NAMALWA (cell line): ENCODE data around the gene IGIP.

ENCODE experiments used
- DNase-seq: peaks from one replicate; pipeline ENCODE4 v3.0.0-alpha.2; 2015; ENCODE audit warnings: low spot score

Gene IGIP

DNA sequence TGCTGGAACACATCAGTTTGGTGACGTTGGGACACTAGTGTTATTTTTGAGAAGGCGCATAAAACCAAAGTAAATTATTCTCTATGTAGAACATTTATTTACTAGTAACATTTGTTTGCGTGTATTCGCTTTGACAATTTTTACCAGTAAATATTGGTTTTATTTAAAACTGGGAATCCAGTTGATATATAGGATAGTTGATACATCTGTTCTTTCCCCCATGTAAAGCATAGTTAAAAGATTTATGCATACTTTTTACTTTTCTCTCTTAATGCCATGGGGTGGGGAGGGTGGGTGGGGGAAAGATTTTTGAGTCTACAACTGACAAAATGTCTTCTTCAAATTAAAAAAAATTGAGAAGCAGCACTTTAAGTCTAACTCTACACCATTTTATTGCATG is at the start of gene IGIP:
Gene IGIP, plus strand, starts transcription at position 301 of the 400 bp plus-strand sequence. CDS start 2,540 bp downstream, outside the sequence.
- no peak for DNase-seq

GRCh38 chr5:140076142-140076541 is 49.6 kb upstream of the IGIP start:
- DNase-seq: no peak

DNA sequence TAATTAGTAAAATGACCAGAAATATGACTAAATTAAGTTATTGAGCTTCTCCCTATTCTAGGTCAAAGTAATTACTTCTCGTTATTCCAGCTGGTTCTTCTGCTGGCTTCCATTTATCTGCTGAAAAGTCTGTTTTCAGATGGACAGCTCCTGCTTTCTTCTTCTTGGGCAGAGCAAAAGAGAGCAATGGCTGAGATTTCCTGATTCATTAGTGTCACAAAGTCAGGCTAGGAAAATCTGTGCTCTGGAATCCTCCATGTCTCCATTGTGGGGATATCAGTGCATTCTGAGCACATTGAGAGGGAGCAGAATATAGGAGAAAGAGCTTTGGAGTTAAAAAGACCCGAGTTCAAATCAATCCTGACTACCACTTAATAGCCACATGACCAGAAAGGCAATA is 48.9 kb upstream of the IGIP start:
- no peak for DNase-seq

DNA sequence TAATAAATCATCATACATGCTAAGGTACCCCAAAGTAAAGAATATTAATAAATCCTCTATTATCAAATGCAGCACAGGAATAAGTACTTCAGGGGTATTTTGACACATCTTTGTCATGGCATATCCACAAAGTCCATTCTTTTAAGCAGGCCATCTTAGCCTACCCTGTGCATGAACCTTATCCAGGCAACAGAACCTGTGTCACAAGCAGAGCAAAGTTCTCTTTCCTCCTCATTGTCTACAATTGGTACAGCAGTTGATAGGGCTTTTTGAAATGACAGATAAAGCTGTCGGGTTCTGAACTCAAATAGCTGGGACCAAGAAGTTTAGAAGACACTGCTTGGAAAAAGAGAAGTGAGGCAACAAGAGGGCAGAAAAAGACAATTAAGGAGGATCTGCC is 42.6 kb upstream of the IGIP start:
- DNase-seq: no peak

GRCh38 chr5:140083650-140084049 is 42.1 kb upstream of the IGIP start:
- no peak for DNase-seq

GRCh38 chr5:140084541-140084940 is 41.2 kb upstream of the IGIP start:
- no peak for DNase-seq

DNA sequence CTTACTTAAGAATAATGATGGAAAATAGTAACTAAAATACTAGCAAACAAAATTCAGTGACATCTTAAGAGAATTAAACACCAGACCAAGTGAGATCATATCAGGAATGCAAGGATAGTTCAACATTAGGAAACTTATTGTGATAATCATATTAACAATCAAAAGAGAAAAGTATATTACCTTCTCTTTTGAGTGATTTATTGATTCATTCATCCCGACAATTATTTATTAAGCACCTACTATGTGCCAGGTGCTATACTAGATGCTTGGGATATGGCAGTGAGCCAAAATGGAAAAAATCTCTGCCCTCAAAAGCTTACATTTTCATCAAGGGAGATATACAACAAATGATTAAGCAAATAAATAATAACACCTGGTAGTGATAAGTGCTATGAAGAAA is 35.5 kb upstream of the IGIP start:
- no peak for DNase-seq

GRCh38 chr5:140093179-140093578 is 32.6 kb upstream of the IGIP start:
- no peak for DNase-seq

GRCh38 chr5:140093866-140094265 is 31.9 kb upstream of the IGIP start:
- no peak for DNase-seq

DNA sequence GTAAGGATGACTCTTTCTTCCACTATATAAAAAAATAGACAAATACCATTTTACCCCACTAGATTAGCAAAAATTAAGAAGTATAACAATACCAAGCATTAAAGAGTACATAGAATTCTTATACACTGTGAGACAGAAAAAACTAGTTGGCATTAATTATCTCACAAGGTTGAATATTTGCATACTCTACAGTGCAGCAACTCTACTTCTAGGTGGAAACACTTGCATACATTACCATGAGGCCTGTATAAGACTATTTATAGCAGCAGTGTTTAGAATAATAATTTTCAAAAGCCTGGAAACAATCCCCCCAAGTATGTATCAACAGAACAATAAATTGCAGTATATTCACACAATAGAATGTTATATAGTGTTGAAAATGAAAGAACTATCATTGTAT is 30.8 kb upstream of the IGIP start:
- DNase-seq: no peak

DNA sequence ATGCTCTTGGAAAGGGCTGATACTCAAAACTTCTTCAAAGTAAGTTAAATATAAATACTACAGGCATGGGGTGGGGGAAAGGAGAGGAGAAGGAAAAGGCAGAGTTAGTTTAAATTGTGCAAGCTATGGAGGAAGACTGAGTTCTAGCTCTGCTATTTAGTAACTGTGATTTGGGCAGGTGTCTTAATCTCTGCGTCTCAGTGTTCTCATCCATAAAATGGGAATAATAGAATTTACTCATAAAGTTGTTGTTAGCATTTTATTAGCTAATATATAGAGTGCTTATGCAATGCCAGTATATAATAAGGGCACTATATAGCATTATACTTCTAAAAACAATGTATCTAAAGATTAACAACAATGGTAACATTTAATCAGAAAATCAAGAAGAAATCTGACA is 24.6 kb upstream of the IGIP start:
- no peak for DNase-seq

DNA sequence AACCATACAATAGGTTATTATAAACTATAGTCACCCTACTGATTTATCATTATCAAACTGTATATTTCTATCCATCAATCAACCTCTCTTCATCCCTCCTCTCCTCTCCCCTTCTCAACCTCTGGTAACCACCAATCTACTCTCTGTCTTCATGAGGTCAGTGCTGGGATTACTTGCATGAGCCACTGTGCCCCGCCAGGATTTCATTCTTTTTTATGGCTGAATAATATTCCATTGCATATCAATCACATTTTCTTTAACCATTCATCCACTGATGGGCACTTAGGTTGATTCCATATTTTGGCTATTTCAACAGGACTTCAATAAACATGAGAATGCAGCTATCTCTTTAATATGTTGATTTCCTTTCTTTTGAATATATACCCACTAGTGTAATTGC is 22.6 kb upstream of the IGIP start:
- DNase-seq: no peak

GRCh38 chr5:140104100-140104499 is 21.6 kb upstream of the IGIP start:
- DNase-seq: no peak

DNA sequence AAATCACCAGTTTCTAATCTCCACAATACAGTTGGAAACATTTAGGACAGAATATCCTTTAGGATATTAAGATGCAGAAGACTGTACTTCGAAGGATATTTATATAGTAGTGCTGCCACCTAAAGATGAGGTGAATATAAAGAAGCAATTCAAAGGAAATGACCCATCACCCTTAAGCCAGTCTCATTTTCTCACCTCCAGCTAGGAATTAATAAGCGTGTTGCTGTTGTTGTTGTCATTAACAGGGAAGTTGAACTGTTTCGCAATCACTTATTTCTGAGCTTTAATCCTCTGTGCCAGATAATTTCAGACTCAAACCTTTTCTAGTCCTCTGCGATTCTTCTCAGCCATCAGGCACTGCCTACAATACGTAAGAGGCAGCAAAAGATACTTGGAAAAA is 19.6 kb upstream of the IGIP start:
- no peak for DNase-seq

DNA sequence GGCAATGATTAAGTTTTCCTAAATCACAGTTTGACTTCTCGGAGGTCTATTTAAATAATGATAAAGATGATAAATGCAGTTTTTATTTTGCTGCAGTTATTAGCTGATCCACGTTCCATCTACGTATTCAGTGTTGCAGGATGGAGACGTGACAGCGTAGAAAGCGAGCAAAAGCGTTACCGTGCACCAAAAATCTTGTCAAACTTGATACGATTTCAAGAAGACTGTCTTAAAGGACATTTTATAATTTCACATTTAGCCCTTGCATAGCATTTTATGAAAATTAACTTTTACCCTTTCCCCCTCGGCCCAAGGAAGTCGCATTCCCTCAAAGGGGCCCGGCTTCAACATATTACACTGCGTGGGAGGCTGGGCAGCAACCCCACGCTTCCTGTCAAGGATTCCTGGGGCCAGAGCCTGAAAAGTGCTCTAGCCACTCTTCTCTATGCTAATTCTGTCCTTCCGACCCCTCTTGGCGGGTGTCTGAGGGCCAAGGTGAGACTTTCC is 18.9 kb upstream of the IGIP start:
- no peak for DNase-seq

DNA sequence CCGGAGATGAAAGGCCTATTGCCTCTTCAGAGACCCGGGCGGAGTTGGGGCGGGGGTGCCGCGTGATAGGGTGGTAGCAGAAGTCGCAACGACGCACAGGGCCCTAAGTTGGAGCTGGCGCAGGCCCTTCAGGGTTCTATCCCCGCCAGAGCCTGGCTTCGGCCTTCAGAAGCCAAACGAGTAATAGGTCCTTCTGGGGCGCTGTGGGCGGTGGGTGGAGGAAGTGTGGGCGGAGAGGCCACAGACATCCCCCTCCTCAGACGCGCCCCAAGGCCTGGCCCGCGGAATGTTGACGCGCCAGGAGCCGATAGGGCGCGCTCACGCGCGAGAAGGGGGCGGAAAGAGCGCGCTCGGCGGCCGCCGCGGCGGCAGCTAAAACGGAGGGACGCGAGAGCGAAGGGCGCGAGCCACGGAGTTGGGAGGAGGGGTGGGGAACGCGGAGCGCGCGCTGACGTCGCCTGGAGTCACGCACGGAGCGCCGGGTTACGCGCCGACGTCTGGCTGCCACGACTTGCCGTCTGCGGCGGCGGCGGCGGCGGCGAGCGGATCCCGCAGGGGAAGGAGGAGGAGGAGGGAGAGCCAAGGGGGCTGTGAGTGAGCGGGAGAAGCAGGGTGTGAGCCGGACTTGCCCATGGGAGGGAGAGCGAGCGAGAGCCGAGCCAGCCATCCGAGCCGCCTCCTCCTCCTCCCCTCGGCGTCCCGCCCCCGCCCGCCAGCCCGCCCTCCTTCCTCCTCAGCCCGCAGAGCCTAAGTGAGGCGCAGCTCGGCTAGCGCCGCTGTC is 18.2 kb upstream of the IGIP start:
- peak; percentile 93 for DNase-seq

DNA sequence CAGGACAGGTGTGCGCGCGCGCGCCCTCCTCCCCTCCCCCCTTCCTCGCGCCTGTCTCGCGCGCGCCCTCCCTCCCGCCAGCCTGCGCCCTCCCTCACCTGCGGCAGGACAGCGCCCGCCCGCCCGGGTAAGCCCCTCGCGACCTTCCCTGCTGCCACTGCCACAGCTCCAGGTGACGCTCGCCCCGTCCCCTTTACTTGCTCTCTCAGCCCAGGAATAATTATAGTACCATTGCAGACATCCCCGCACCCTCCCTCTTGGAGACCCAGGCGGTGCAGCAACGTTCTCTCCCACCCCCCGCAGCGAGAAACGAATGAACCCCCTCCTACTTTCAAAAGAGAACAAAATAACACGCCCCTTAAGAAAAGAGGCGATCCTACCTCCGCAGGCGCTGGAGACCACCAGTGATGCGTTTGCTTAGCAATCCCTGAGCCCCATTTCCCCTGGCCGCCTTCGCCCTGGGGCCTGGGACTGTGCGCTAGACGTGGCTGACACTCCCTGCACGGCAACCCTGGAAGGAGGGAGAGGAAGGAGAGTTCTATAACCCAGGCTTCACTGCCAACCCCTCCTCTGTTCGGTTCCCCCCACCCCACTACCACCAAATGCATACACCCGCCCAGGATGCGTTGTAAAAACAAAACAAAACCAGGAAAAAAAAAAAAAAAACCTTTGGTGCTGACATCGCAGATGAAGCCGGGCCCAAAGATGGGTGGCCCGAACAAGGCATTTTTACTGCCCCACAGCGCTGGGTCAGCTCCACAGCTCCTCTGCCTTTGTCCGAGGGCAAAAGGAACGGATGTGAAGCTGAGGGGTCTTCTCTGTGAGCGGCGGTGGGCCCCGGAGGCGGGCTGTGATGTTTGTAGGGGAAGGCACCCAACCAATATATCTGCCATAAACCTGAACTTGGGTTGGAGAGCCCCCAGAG is 17.4 kb upstream of the IGIP start:
- peak; percentile 40 for DNase-seq

DNA sequence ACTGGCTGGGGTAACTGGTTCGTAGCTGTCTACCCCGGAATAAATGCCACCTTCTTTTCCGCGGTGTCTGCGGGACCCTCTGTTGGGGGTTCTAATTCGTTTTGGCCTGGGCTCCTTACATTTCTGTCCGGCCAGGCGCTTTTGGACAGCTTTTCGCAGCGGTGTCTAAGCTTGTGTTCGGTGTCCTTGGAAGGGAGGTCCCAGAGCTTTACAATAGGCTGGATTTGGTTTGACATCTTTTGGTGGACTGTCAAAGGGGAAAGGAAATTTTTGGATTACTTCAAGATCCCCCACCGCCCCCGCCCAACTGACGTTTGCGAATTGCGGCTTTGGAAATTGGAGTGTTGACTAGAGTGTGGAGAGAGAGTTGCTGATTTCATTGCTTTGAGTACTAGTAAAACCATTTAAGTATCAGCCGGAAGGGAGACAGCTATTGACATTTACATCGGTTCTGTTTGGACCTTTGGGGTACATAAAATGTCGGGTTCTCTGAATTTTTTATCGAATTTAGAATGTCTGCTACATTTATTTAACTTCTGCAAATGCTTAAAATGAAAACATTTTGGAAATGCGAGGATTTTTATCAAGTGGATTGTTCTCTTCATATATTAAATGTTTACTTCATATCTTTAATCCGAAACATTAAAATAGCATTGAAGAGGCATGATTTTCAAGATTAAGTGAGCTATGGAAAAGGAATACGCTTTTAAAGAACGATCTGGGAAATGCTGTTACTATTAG is 16.5 kb upstream of the IGIP start:
- DNase-seq: no peak

DNA sequence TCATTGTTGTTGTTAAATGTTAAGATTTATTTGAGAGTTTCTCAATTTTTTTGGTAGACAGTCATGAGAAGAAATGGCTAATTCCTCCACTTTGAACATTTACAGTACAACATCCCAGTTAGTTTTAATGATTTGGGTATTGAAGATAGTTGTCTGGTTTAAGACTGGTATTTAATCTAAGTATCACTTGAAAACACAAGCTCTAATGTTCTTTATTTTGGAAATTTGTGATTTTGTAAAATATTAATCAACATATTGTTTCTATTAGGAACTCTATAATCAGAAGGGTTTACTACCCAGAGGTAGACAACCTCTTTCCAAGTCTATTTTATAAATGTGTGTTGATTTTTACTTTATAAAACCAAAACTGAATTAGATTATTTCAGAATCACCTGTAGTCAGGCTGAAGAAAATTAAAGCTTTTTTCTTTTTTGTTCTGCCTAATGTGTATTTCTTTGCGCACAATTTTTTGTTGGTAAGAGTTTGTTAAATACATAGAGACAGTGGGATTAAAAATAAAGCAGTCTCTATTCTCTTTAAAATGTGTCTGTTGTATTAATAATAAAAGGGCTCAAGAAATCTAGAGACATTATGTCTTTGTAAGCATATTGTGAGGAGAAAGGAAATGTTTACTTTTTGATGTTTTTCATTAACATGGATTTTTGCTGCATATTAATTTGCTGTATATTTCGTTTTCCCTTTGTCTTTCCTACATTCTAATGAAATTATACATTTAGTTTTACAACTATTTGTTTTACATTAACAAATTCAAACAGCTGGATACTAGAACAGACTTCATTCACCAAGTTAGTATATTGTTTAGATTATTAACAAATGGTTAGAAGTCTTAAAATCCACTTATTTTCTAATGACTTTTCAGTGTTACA is 15.7 kb upstream of the IGIP start:
- DNase-seq: no peak

DNA sequence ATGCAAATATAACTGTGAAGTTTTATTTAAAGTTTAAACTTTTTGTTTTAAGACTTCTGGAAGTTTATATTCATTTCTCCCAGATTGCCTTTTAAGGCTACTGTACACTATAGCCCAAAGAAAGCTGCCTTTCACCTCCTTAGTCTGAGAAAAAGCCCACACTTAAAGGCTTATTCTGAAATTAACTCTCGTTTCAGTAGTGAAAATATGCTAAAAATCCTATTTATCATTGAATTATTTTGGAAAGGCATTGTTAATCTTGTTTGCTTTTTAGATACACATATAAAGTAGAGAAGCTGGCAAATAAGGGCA is 15.1 kb upstream of the IGIP start:
- no peak for DNase-seq
